ENCODE measurements around the gene ST6GALNAC6.

DNA sequence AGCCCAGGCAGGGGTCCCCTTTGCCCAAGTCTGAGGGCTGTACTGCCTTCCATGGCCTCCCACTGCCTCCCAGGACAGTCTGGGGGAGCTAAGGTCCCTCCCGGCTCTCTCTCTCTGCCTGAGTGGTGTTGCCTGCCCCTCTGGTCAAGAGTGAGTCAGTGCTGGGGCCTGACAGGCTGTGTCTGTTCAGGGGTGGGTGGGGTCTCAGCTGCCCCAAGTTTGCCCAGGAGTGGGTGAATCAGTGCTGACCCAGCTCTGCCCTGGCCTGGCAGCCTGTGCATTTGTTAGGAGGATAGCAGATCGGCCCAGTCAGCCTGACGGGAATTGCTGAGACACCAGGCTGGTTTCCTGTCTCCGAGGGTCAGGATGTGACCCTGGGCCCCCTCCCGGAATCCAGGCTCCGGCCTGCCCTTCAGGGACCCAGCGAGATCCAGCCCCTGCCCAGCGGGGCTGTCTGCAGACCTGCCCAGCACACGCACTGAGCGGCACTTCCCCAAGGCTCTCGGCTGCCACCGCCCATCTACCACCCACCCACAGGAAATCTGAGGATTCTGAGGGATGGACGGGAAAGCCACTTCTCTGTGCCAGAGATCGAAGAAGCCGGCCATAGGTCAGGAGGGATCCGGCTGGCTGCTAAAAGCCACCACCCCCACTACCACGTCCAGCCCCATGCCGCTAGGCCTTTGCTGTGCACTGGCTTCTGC lies 60.9 kb downstream of the ST6GALNAC6 start:
- TF ChIP-seq GATA2 (IDR thresholded peaks at IDR 0.05; ENCODE audit: low read depth, low read length) (no peak), GATA3 (IDR thresholded peaks at IDR 0.05; ENCODE audit: low read depth, low read length) (no peak)
